Ovary (tissue), 9 donors: ENCODE data around the gene CPED1. TPM values are rescaled to one million over a fixed set of nuclear protein-coding genes. Genes with fewer than 3 reads are reported as not detected.
"Not testable (repeated sequence)": the region's sequence is repeated elsewhere in the genome, so short reads cannot be mapped to it uniquely, and the experiment has no call there.

Experiments used
- DNase-seq, 5 donors: peaks; one replicate each; pipeline ENCODE4 v3.0.0-alpha.2; 2019 to 2020
- H3K27ac ChIP-seq, 2 donors: fragments of 200-600 bp; one replicate each; pipeline versions ENCODE4 v1.5.1 to v1.8.0; 2019 to 2022
- H3K27me3 ChIP-seq: fragments of 200-600 bp; one replicate; pipeline ENCODE4 v1.8.0; 2022
- H3K36me3 ChIP-seq: fragments of 200-600 bp; sonication (generic); one replicate; pipeline ENCODE4 v1.5.1; 2019
- H3K4me1 ChIP-seq: one replicate; pipeline ENCODE4 v1.8.1; 2013; ENCODE audit warnings: mild to moderate bottlenecking, moderate library complexity; ENCODE audit not compliant: insufficient read depth
- H3K4me3 ChIP-seq: fragments of 200-600 bp; sonication (generic); one replicate; pipeline ENCODE4 v1.5.1; 2017
- H3K9me3 ChIP-seq, 2 donors: fragments of 200-600 bp in 1 of 2; sonication (generic) in 1 of 2; one replicate each; pipeline versions ENCODE4 v1.5.1 to v1.8.1; 2013 to 2019; ENCODE audit warnings: mild to moderate bottlenecking in 1 of 2, moderate library complexity in 1 of 2
- CTCF ChIP-seq, 3 donors: fragments of 450-650 bp in 2 of 3; fragments of 200-600 bp in 1 of 3; IDR thresholded peaks; one replicate each; pipeline versions ENCODE4 v1.5.1 to v1.8.0; 2016 to 2022; ENCODE audit warnings: antibody characterized with exemption in 3 of 3, mild to moderate bottlenecking in 1 of 3
- EP300 ChIP-seq: sonication (generic); formaldehyde crosslinking; IDR thresholded peaks from one replicate; pipeline ENCODE4 v1.6.1; 2017; ENCODE audit warnings: antibody characterized with exemption
- POLR2A ChIP-seq: fragments of 450-650 bp; IDR thresholded peaks from one replicate; pipeline ENCODE4 v1.6.1; 2017; ENCODE audit warnings: antibody characterized with exemption, mild to moderate bottlenecking, moderate library complexity
- WGBS, 3 donors: extraction: QIAGEN DNeasy Blood & Tissue Kit in 1 of 3; methylation state at CpG; one replicate each; pipeline versions ENCODE4 v1.1.5 to v1.1.7; 2013 to 2017; 5-methylcytosine and 5-hydroxymethylcytosine counted together
- intact Hi-C, 4 donors: fragments of 100-400 bp; cut with DNase I; formaldehyde crosslinking; loops; one replicate each; pipeline versions ENCODE4 v1.11.0 to v1.15.1; 2022 to 2023
- polyA plus RNA-seq, 2 donors: library from polyadenylated mRNA; stranded (reverse); fragments of 200-250 nt in 1 of 2; fragments of 350-450 nt in 1 of 2; fragmentation: Illumina TruSeq in 1 of 2; extraction: RNeasy Lipid Tissue Mini Kit (QIAGEN cat#74804) in 1 of 2; gene quantifications; one replicate each; pipeline ENCODE4 v1.2.3, GENCODE V29; 2013 to 2014
- total RNA-seq, 7 donors: library from RNA; depleted of rRNA in 2 of 7; stranded (reverse); fragments of >200 nt in 2 of 7; fragmentation: NEBNext Ultra II Directional in 3 of 7; extraction: Animal tissue kit (Norgen Biotek cat#: 25700) in 3 of 7; gene quantifications; one replicate each; pipeline versions ENCODE4 v1.1.0 to v1.2.4, GENCODE V29; 2016 to 2023
- donor health status: DM: no; HTN: no; CAD: no; lungs with moderate emphysema.
- donor health status: DM: no; HTN: no; CAD: no.
- donor health status: Bipolar disorder and iron deficiency.
- donor health status: DM: yes; HTN: yes; CAD: no.
- donor health status: DM: no; HTN: no; CAD: no.
- donor health status: DM: yes; HTN: yes; CAD: no.

CPED1 gene
- total and polyA plus RNA-seq, 9 donors: 42.1 to 127 (median 88.8) TPM

- H3K27ac ChIP-seq: peak overlapping the region in 1 of 2 donors; percentile 76
- no peak for TF ChIP-seq EP300
- no peak for TF ChIP-seq POLR2A
- no peak for TF ChIP-seq CTCF (IDR thresholded peaks at IDR 0.05)
- 41 to 48% (median 42%) methylated on average over 5 of the region's 5 CpGs for WGBS, 3 donors
- DNase-seq: no peak
- H3K36me3 ChIP-seq: no peaks in the 10 kb centered on the region
- H3K4me3 ChIP-seq: no peak overlapping the region
- no peaks in the 10 kb centered on the region for H3K9me3 ChIP-seq
- intact Hi-C loops: no loop called here
- no peaks in the 10 kb centered on the region for H3K27me3 ChIP-seq
- H3K4me1 ChIP-seq: peaks cover 18% of the 10 kb centered on the region
Observed at GRCh38 chr7:121002757-121003200, 14.3 kb downstream of the CPED1 start.

GRCh38 chr7:121003986-121004685 lies 15.6 kb downstream of the CPED1 start:
- intact Hi-C loops: no loop called here
- WGBS, 3 donors: 42 to 44% (median 42%) methylated on average over 5 of the region's 5 CpGs
- Histone ChIP-seq H3K27me3 (no peaks in the 10 kb centered on the region), H3K4me3 (no peak overlapping the region), H3K4me1 (peaks cover 18% of the 10 kb centered on the region), H3K27ac (peak overlapping the region in 1 of 2 donors; percentile 76), H3K36me3 (no peaks in the 10 kb centered on the region), H3K9me3 (no peaks in the 10 kb centered on the region)
- DNase-seq: peak; percentile 47 to 81 (median 72)
- no peak for TF ChIP-seq CTCF (IDR thresholded peaks at IDR 0.05)
- TF ChIP-seq EP300: no peak
- TF ChIP-seq POLR2A: no peak

- WGBS, 3 donors: 97 to 99% (median 98%) methylated on average over 4 of the region's 4 CpGs
- peaks cover 18% of the 10 kb centered on the region for H3K4me1 ChIP-seq
- H3K27me3 ChIP-seq, H3K36me3 ChIP-seq, H3K9me3 ChIP-seq, intact Hi-C loops, DNase-seq, H3K27ac ChIP-seq, H3K4me3 ChIP-seq: not testable (repeated sequence)
Observed at GRCh38 chr7:121005058-121005457, 16.5 kb downstream of the CPED1 start.

- peak overlapping the region in 1 of 2 donors; percentile 36 for H3K27ac ChIP-seq
- no peaks in the 10 kb centered on the region for H3K27me3 ChIP-seq
Observed at GRCh38 chr7:121005996-121006584, 17.6 kb downstream of the CPED1 start.

GRCh38 chr7:121006711-121007315 lies 18.3 kb downstream of the CPED1 start:
- intact Hi-C loops: no loop called here
- peak overlapping the region in 1 of 2 donors; percentile 36 for H3K27ac ChIP-seq
- no peaks in the 10 kb centered on the region for H3K9me3 ChIP-seq
- WGBS, 3 donors: 33 to 44% (median 43%) methylated on average over 6 of the region's 6 CpGs
- no peaks in the 10 kb centered on the region for H3K36me3 ChIP-seq
- H3K27me3 ChIP-seq: no peaks in the 10 kb centered on the region
- no peak for TF ChIP-seq POLR2A
- TF ChIP-seq EP300: no peak
- no peak for TF ChIP-seq CTCF (IDR thresholded peaks at IDR 0.05)
- no peak overlapping the region for H3K4me3 ChIP-seq
- H3K4me1 ChIP-seq: peaks cover 14% of the 10 kb centered on the region
- no peak for DNase-seq

More at GRCh38 chr7:121005996-121006584, 17.6 kb downstream of the CPED1 start:
- TF ChIP-seq EP300: no peak
- no peak overlapping the region for H3K4me3 ChIP-seq
- 30 to 54% (median 35%) methylated on average over 4 of the region's 4 CpGs for WGBS, 3 donors
- no peak for DNase-seq
- no peaks in the 10 kb centered on the region for H3K36me3 ChIP-seq
- H3K9me3 ChIP-seq: no peaks in the 10 kb centered on the region
- peaks cover 14% of the 10 kb centered on the region for H3K4me1 ChIP-seq
- intact Hi-C loops: no loop called here
